ENCODE results near the gene DIDO1. TPM values are rescaled to one million over a fixed set of nuclear protein-coding genes. Genes with fewer than 3 reads are reported as not detected.

The DIDO1 gene
- total and polyA plus RNA-seq, 9 of the 15 experiments (the other 6 are each of a cell fraction or from before 2014, with no cell fraction given) = 4.4 to 46.8 (median 31.2) TPM

DNA sequence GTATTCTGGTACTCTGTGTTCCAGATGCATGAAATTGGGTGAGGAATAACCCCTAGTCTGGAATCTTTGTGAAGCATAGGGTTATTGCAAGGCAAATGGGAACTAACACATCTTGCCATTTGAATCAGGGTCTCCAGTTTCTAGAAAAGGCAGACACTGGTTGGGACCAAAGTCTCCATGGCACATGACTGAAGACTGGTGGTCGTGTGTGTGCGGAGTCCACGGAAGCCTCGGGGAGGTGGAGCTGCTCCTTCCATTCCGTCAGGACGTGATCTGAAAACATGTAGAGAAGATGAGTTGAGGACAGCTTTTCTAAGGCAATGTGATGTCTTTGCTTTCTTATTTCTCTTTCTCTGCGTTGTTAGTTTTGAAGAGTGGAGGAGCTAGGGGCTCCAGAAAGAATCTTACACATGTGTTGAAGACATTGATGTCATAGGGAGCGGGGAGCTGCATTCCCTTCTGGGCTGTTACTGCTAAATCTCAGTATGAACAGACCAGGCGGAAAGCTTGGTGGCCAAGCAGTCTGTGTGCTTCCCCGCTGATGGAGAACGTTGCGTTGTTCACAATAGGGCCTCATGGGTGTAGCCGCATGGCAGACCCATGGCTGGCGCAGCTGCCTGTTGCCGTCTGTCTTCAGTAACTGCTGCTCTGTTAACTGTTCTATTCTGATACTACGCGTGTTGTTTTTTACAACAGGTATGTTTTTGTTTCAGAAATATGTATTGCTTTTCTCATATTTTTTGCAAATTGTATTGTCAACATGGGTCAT, 21.4 kb upstream of the DIDO1 start:
- ATAC-seq (no peak), FAIRE-seq (no peak), DNase-seq (ENCODE audit: extremely low read depth in 1 of 4, low spot score in 3 of 4) (no peak)
- Histone ChIP-seq H3K9me1 (ENCODE audit: control insufficient read depth, insufficient read depth, low read length) (no peaks in the 10 kb centered on the region), H3K9ac (ENCODE audit: insufficient read depth in 1 of 2, low read depth in 2 of 2, low read length in 2 of 2) (no peak overlapping the region), H3K4me1 (replicated peaks in 1 of 2; ENCODE audit: control insufficient read depth in 2 of 2, insufficient read depth in 2 of 2, low read length in 2 of 2) (peaks cover 0 to 4% of the 10 kb centered on the region in 2 experiments; a peak in 1 of 5 replicates), H2AFZ (ENCODE audit: low read depth, low read length) (no peak overlapping the region), H3K36me3 (ENCODE audit: control insufficient read depth, insufficient read depth, low read length) (peaks cover 62% of the 10 kb centered on the region), H3K4me2 (ENCODE audit: insufficient read depth, low read length) (no peak overlapping the region), H3K4me3 (no peak overlapping the region), H3K27ac (ENCODE audit: extremely low read depth, low read depth, low read length) (no peak overlapping the region), H3K27me3 (ENCODE audit: control insufficient read depth in 2 of 2, insufficient read depth in 2 of 2, low read length in 2 of 2) (no peaks in the 10 kb centered on the region), H3K79me2 (ENCODE audit: control insufficient read depth, insufficient read depth, low read length) (no peaks in the 10 kb centered on the region), H4K20me1 (replicated peaks; ENCODE audit: control insufficient read depth, insufficient read depth, low read length) (no peaks in the 10 kb centered on the region), H3K9me3 (replicated peaks; ENCODE audit: control insufficient read depth, insufficient read depth, low read depth, low read length) (peaks cover 7% of the 10 kb centered on the region)
- in situ Hi-C loops (cut with MboI) (no loop called here), intact Hi-C loops (cut with micrococcal nuclease) (no loop called here)
- WGBS (ENCODE audit: insufficient coverage, low coverage, missing lambda C conversion rate) = 97% methylated on average over 17 of the region's 17 CpGs
- ChIA-PET POLR2A (interaction anchor here (0.6 to 4.5 kb wide), 7 partner anchors 9 to 119 kb away, joined by 3 to 41 read pairs (median 5); partner anchors contain the start of genes DIDO1 and GID8), CTCF (ENCODE audit: low intra/inter-chr PET ratio) (no interaction called here)
- no TSS peak for BruUV-seq (replicated peaks)
- TF ChIP-seq SOX6 (IDR thresholded peaks at IDR 0.05) (no peak), ARID3A (IDR thresholded peaks at IDR 0.05; ENCODE audit: borderline replicate concordance, low read depth, low read length) (no peak), HMBOX1 (IDR thresholded peaks at IDR 0.05) (no peak), MCM5 (IDR thresholded peaks at IDR 0.05; ENCODE audit: low read depth) (no peak), MTF1 (CRISPR knock-in tag; IDR thresholded peaks at IDR 0.05; ENCODE audit: borderline replicate concordance) (no peak), CBX5 (IDR thresholded peaks at IDR 0.05; ENCODE audit: borderline replicate concordance, low read depth) (no peak), SNAPC5 (CRISPR knock-in tag; IDR thresholded peaks at IDR 0.05) (no peak), RBBP5 (IDR thresholded peaks at IDR 0.05; ENCODE audit: borderline replicate concordance, insufficient read depth, low read length, poor library complexity, severe bottlenecking) (no peak), CTBP1 (IDR thresholded peaks at IDR 0.05; ENCODE audit: borderline replicate concordance) (no peak), NFYB (IDR thresholded peaks at IDR 0.05; ENCODE audit: extremely low read depth, insufficient read length) (no peak), POLR2AphosphoS2 (IDR thresholded peaks at IDR 0.05; ENCODE audit: low read length) (no peak), ARID1B (IDR thresholded peaks at IDR 0.05) (no peak), MECOM (CRISPR knock-in tag; IDR thresholded peaks at IDR 0.05) (no peak), UBTF (IDR thresholded peaks at IDR 0.05; ENCODE audit: borderline replicate concordance in 1 of 2, low read depth in 2 of 2, low read length in 2 of 2) (no peak), ZNF311 (CRISPR knock-in tag; IDR thresholded peaks at IDR 0.05) (no peak), ZNF133 (CRISPR knock-in tag; IDR thresholded peaks at IDR 0.05) (no peak)
- TF ChIP-seq, protein P1, sequence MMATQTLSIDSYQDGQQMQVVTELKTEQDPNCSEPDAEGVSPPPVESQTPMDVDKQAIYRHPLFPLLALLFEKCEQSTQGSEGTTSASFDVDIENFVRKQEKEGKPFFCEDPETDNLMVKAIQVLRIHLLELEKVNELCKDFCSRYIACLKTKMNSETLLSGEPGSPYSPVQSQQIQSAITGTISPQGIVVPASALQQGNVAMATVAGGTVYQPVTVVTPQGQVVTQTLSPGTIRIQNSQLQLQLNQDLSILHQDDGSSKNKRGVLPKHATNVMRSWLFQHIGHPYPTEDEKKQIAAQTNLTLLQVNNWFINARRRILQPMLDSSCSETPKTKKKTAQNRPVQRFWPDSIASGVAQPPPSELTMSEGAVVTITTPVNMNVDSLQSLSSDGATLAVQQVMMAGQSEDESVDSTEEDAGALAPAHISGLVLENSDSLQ (IDR thresholded peaks at IDR 0.05) = no peak

All from K562 (cell line).